HepG2 (cell line): ENCODE results near the gene MAPK14. TPM values are rescaled to one million over a fixed set of nuclear protein-coding genes. Genes with fewer than 3 reads are reported as not detected.

Experiments used
- CREM ChIP-seq, 2 experiments: sonication (generic) in 1 of 2; formaldehyde crosslinking in 1 of 2; IDR thresholded peaks; 2 replicates each; pipeline versions ENCODE4 v1.4.0 to v1.6.1; 2016 to 2020; ENCODE audit warnings: antibody characterized with exemption in 1 of 2, mild to moderate bottlenecking in 1 of 2, missing genetic modification reagents in 1 of 2
- FOXP1 ChIP-seq, 2 experiments: fragments of 450-650 bp in 1 of 2; IDR thresholded peaks; 2 replicates each; pipeline ENCODE4 v1.6.1; 2017 to 2018; ENCODE audit warnings: antibody characterized with exemption in 1 of 2
- FUBP1 ChIP-seq: sonication (generic); formaldehyde crosslinking; IDR thresholded peaks from 2 replicates; pipeline ENCODE4 v1.5.1; 2020; ENCODE audit warnings: missing genetic modification reagents, mild to moderate bottlenecking, borderline replicate concordance
- HHEX ChIP-seq: IDR thresholded peaks from 2 replicates; pipeline ENCODE4 v1.6.1; 2016; ENCODE audit warnings: control low read depth
- RBM22 ChIP-seq: fragments of 200-400 bp; formaldehyde crosslinking; optimal IDR thresholded peaks from 2 replicates; pipeline ENCODE3; 2017; ENCODE audit warnings: mild to moderate bottlenecking, low read length, moderate library complexity
- ZBTB14 ChIP-seq: sonication (generic); formaldehyde crosslinking; IDR thresholded peaks from 2 replicates; pipeline ENCODE4 v1.4.0; 2020; ENCODE audit warnings: missing genetic modification reagents
- ZBTB7B ChIP-seq: sonication (generic); formaldehyde crosslinking; IDR thresholded peaks from 2 replicates; pipeline ENCODE4 v1.4.0; 2020; ENCODE audit warnings: missing genetic modification reagents
- ZFP37 ChIP-seq: sonication (generic); formaldehyde crosslinking; IDR thresholded peaks from 2 replicates; pipeline ENCODE4 v1.4.0; 2020; ENCODE audit warnings: missing genetic modification reagents, borderline replicate concordance
- ZNF382 ChIP-seq: sonication (generic); formaldehyde crosslinking; IDR thresholded peaks from 2 replicates; pipeline ENCODE4 v1.5.0; 2020; ENCODE audit warnings: missing genetic modification reagents, mild to moderate bottlenecking, borderline replicate concordance
- polyA plus RNA-seq, 8 experiments: library from polyadenylated mRNA; depleted of rRNA in 3 of 8; stranded (reverse) in 7 of 8; unstranded in 1 of 8; fragments of >200 nt; fragmentation: Illumina TruSeq in 4 of 8; extraction: Trizol in 4 of 8; gene quantifications; 2 replicates each; pipeline versions ENCODE4 v1.2.1 to v1.2.3, GENCODE V29; 2011 to 2016; ENCODE audit warnings: low read depth in 4 of 8, missing spikeins in 1 of 8, mixed read lengths in 1 of 8; ENCODE audit not compliant: insufficient read depth in 1 of 8
- total RNA-seq, 5 experiments: library from RNA; depleted of rRNA; stranded (reverse); fragments of >200 nt; fragmentation: Illumina TruSeq; extraction: Trizol; gene quantifications; 2 replicates each; pipeline ENCODE4 v1.2.3, GENCODE V29; 2016; ENCODE audit warnings: low read depth in 1 of 5
- TF ChIP-seq, protein P1 (sequence below), 2 experiments: fragments of 450-650 bp in 1 of 2; sonication (generic) in 1 of 2; formaldehyde crosslinking in 1 of 2; IDR thresholded peaks; 2 replicates each; pipeline versions ENCODE4 v1.6.1 to v1.8.0; 2016 to 2022; ENCODE audit warnings: antibody characterized with exemption in 1 of 2, mild to moderate bottlenecking in 1 of 2, missing genetic modification reagents in 1 of 2
- TF ChIP-seq, protein P2 (sequence below): sonication (generic); formaldehyde crosslinking; IDR thresholded peaks from 2 replicates; pipeline ENCODE4 v1.5.0; 2020; ENCODE audit warnings: missing genetic modification reagents
- TF ChIP-seq, protein P3 (sequence below): sonication (generic); formaldehyde crosslinking; IDR thresholded peaks from 2 replicates; pipeline ENCODE4 v1.5.0; 2020; ENCODE audit warnings: missing genetic modification reagents
- TF ChIP-seq, protein P4 (sequence below): sonication (generic); formaldehyde crosslinking; IDR thresholded peaks from 2 replicates; pipeline ENCODE4 v1.4.0; 2020; ENCODE audit warnings: mild to moderate bottlenecking, missing genetic modification reagents

The MAPK14 gene
- total and polyA plus RNA-seq, 2 of the 13 experiments (the other 11 are each of a cell fraction or from before 2014, with no cell fraction given): 66.3 to 67.3 TPM

GRCh38 chr6:36075656-36076055 lies 48.0 kb downstream of the MAPK14 start (continued):
- TF ChIP-seq, protein P1, sequence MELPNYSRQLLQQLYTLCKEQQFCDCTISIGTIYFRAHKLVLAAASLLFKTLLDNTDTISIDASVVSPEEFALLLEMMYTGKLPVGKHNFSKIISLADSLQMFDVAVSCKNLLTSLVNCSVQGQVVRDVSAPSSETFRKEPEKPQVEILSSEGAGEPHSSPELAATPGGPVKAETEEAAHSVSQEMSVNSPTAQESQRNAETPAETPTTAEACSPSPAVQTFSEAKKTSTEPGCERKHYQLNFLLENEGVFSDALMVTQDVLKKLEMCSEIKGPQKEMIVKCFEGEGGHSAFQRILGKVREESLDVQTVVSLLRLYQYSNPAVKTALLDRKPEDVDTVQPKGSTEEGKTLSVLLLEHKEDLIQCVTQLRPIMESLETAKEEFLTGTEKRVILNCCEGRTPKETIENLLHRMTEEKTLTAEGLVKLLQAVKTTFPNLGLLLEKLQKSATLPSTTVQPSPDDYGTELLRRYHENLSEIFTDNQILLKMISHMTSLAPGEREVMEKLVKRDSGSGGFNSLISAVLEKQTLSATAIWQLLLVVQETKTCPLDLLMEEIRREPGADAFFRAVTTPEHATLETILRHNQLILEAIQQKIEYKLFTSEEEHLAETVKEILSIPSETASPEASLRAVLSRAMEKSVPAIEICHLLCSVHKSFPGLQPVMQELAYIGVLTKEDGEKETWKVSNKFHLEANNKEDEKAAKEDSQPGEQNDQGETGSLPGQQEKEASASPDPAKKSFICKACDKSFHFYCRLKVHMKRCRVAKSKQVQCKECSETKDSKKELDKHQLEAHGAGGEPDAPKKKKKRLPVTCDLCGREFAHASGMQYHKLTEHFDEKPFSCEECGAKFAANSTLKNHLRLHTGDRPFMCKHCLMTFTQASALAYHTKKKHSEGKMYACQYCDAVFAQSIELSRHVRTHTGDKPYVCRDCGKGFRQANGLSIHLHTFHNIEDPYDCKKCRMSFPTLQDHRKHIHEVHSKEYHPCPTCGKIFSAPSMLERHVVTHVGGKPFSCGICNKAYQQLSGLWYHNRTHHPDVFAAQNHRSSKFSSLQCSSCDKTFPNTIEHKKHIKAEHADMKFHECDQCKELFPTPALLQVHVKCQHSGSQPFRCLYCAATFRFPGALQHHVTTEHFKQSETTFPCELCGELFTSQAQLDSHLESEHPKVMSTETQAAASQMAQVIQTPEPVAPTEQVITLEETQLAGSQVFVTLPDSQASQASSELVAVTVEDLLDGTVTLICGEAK (IDR thresholded peaks at IDR 0.05): no peak
- TF ChIP-seq, protein P1 (CRISPR knock-in tag; IDR thresholded peaks at IDR 0.05): no peak
- TF ChIP-seq, protein P2, sequence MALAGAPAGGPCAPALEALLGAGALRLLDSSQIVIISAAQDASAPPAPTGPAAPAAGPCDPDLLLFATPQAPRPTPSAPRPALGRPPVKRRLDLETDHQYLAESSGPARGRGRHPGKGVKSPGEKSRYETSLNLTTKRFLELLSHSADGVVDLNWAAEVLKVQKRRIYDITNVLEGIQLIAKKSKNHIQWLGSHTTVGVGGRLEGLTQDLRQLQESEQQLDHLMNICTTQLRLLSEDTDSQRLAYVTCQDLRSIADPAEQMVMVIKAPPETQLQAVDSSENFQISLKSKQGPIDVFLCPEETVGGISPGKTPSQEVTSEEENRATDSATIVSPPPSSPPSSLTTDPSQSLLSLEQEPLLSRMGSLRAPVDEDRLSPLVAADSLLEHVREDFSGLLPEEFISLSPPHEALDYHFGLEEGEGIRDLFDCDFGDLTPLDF (CRISPR knock-in tag): no peak
- TF ChIP-seq FOXP1 (IDR thresholded peaks at IDR 0.05): peak; percentile 57; the same call in 1 of the 2 replicates
- TF ChIP-seq FOXP1 (CRISPR knock-in tag; IDR thresholded peaks at IDR 0.05): peak; percentile 74
- TF ChIP-seq ZBTB14 (CRISPR knock-in tag): no peak
- TF ChIP-seq RBM22: peak; percentile 85
- TF ChIP-seq HHEX (CRISPR knock-in tag): no peak
- TF ChIP-seq ZBTB7B (CRISPR knock-in tag): no peak
- TF ChIP-seq ZNF382: no peak
- TF ChIP-seq FUBP1: no peak
- TF ChIP-seq, protein P3, sequence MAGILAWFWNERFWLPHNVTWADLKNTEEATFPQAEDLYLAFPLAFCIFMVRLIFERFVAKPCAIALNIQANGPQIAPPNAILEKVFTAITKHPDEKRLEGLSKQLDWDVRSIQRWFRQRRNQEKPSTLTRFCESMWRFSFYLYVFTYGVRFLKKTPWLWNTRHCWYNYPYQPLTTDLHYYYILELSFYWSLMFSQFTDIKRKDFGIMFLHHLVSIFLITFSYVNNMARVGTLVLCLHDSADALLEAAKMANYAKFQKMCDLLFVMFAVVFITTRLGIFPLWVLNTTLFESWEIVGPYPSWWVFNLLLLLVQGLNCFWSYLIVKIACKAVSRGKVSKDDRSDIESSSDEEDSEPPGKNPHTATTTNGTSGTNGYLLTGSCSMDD (CRISPR knock-in tag): no peak
- TF ChIP-seq, protein P4, sequence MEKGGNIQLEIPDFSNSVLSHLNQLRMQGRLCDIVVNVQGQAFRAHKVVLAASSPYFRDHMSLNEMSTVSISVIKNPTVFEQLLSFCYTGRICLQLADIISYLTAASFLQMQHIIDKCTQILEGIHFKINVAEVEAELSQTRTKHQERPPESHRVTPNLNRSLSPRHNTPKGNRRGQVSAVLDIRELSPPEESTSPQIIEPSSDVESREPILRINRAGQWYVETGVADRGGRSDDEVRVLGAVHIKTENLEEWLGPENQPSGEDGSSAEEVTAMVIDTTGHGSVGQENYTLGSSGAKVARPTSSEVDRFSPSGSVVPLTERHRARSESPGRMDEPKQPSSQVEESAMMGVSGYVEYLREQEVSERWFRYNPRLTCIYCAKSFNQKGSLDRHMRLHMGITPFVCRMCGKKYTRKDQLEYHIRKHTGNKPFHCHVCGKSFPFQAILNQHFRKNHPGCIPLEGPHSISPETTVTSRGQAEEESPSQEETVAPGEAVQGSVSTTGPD (CRISPR knock-in tag): no peak
- peak; percentile 38; the same call in 1 of the 2 replicates for TF ChIP-seq CREM (IDR thresholded peaks at IDR 0.05)
- no peak for TF ChIP-seq CREM (CRISPR knock-in tag; IDR thresholded peaks at IDR 0.05)
- TF ChIP-seq ZFP37 (CRISPR knock-in tag): no peak
